ENCODE measurements around the gene RALGAPA1. TPM values are rescaled to one million over a fixed set of nuclear protein-coding genes. Genes with fewer than 3 reads are reported as not detected.
"Not testable (repeated sequence)": the region's sequence is repeated elsewhere in the genome, so short reads cannot be mapped to it uniquely, and the experiment has no call there.

Gene RALGAPA1
- total RNA-seq, 2 experiments from 2014 or later = 24.1 to 24.7 TPM

DNA sequence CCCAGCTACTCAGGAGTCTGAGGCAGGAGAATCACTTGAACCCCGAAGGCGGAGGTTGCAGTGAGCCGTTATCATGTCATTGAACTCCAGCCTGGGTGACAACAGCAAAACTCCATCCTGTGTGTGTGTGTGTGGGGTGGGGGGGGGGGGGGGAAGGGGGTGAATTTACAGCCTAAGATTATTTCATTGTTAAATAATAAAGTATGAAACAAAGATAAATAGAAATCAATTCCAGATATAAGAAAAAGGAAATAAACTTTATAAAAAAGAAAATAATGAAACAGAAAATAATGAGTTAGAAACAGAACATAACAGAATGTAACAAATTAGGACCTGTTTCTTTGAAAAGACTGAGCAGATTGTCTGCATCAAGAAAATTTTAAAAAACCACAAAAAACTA lies 191.6 kb downstream of the RALGAPA1 start:
- no peaks in the 10 kb centered on the region for H3K4me1 Mint-ChIP-seq
- no peak for DNase-seq
- H3K36me3 Mint-ChIP-seq = peaks cover 54% of the 10 kb centered on the region
- H3K9me3 Mint-ChIP-seq = peaks cover 13% of the 10 kb centered on the region
- H3K27me3 Mint-ChIP-seq = no peaks in the 10 kb centered on the region
- H3K4me3 Mint-ChIP-seq = no peak overlapping the region
- no peak overlapping the region for H3K27ac Mint-ChIP-seq

- Mint-ChIP-seq H3K9me3 (peaks cover 2% of the 10 kb centered on the region), H3K4me3 (no peak overlapping the region), H3K27me3 (no peaks in the 10 kb centered on the region), H3K4me1 (no peaks in the 10 kb centered on the region), H3K27ac (no peak overlapping the region), H3K36me3 (peaks cover 38% of the 10 kb centered on the region)
- DNase-seq = no peak
These were observed 201.7 kb downstream of the RALGAPA1 start for GRCh38 chr14:35607380-35607779.

DNA sequence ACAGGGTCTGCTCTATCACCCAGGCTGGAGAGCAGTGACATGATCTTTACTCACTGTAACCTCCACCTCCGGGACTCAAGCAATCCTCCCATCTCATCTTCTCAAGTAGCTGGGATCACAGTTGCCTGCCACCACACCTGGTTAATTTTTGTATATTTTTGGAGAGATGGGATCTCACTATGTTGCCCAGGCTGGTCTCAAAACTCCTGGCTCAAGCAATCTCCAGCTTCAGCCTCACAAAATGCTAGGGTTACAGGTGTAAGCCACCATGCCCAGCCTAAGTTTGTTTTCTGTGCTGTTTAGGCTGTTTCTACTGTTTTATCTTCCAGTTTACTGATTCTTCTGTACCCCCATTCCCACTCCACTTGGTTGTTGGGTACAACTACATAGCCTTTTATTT lies 208.8 kb downstream of the RALGAPA1 start:
- no peak overlapping the region for H3K27ac Mint-ChIP-seq
- no peak overlapping the region for H3K4me3 Mint-ChIP-seq
- no peaks in the 10 kb centered on the region for H3K27me3 Mint-ChIP-seq
- H3K4me1 Mint-ChIP-seq = no peaks in the 10 kb centered on the region
- H3K9me3 Mint-ChIP-seq = peaks cover 4% of the 10 kb centered on the region
- no peak for DNase-seq
- H3K36me3 Mint-ChIP-seq = peaks cover 54% of the 10 kb centered on the region

- Mint-ChIP-seq H3K4me1 (no peaks in the 10 kb centered on the region), H3K4me3 (no peak overlapping the region), H3K36me3 (peaks cover 58% of the 10 kb centered on the region)
These were observed 214.5 kb downstream of the RALGAPA1 start for GRCh38 chr14:35594616-35595015.

GRCh38 chr14:35587373-35587772 lies 221.7 kb downstream of the RALGAPA1 start:
- not testable (repeated sequence) for DNase-seq, H3K27ac Mint-ChIP-seq, H3K9me3 Mint-ChIP-seq, H3K4me3 Mint-ChIP-seq, H3K27me3 Mint-ChIP-seq, H3K4me1 Mint-ChIP-seq
- H3K36me3 Mint-ChIP-seq = peaks cover 69% of the 10 kb centered on the region

More at GRCh38 chr14:35594616-35595015, 214.5 kb downstream of the RALGAPA1 start:
- H3K27me3 Mint-ChIP-seq = no peaks in the 10 kb centered on the region
- no peak for DNase-seq
- H3K9me3 Mint-ChIP-seq = peaks cover 2% of the 10 kb centered on the region
- no peak overlapping the region for H3K27ac Mint-ChIP-seq

- no peaks in the 10 kb centered on the region for H3K9me3 Mint-ChIP-seq
- no peak overlapping the region for H3K4me3 Mint-ChIP-seq
- H3K27me3 Mint-ChIP-seq = no peaks in the 10 kb centered on the region
- H3K4me1 Mint-ChIP-seq = peaks cover 4% of the 10 kb centered on the region
- no peak overlapping the region for H3K27ac Mint-ChIP-seq
- no peak for DNase-seq
- peaks cover 9% of the 10 kb centered on the region for H3K36me3 Mint-ChIP-seq
These were observed 230.5 kb downstream of the RALGAPA1 start for GRCh38 chr14:35578639-35579038.

- Mint-ChIP-seq H3K27me3 (no peaks in the 10 kb centered on the region), H3K27ac (no peak overlapping the region), H3K4me3 (no peak overlapping the region), H3K36me3 (peaks cover 7% of the 10 kb centered on the region), H3K4me1 (peaks cover 4% of the 10 kb centered on the region), H3K9me3 (no peaks in the 10 kb centered on the region)
- no peak for DNase-seq
These were observed 231.0 kb downstream of the RALGAPA1 start for GRCh38 chr14:35578135-35578534.

DNA sequence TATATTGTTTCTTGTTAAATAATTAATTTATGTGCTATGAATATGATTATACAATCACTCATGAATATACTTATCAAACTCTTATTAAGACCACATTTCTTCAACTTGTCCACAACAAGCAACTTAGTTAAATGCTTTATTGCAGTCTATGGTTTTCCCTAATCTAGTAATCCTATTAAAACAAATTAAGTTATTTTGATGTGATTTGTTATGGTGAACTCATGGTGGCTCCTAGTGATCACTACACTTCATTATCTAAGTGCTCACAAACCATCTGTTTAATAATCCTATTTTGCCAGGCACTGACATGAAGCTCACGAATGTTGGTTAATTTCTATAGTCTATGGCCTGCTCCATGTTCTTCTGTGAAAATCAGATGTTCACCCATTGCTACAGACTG lies 232.2 kb downstream of the RALGAPA1 start:
- H3K27me3 Mint-ChIP-seq = no peaks in the 10 kb centered on the region
- no peak overlapping the region for H3K27ac Mint-ChIP-seq
- peaks cover 4% of the 10 kb centered on the region for H3K36me3 Mint-ChIP-seq
- no peak overlapping the region for H3K4me3 Mint-ChIP-seq
- DNase-seq = no peak
- H3K9me3 Mint-ChIP-seq = no peaks in the 10 kb centered on the region
- H3K4me1 Mint-ChIP-seq = peaks cover 4% of the 10 kb centered on the region

GRCh38 chr14:35576260-35576659 lies 232.8 kb downstream of the RALGAPA1 start:
- Mint-ChIP-seq H3K27me3 (no peaks in the 10 kb centered on the region), H3K9me3 (no peaks in the 10 kb centered on the region), H3K4me1 (peaks cover 4% of the 10 kb centered on the region), H3K27ac (no peak overlapping the region), H3K36me3 (peaks cover 4% of the 10 kb centered on the region), H3K4me3 (no peak overlapping the region)
- no peak for DNase-seq

- Mint-ChIP-seq H3K4me1 (no peaks in the 10 kb centered on the region), H3K9me3 (no peaks in the 10 kb centered on the region)
These were observed 235.2 kb downstream of the RALGAPA1 start for GRCh38 chr14:35573911-35574310.

GRCh38 chr14:35571598-35571997 lies 237.5 kb downstream of the RALGAPA1 start:
- H3K36me3 Mint-ChIP-seq = peaks cover 2% of the 10 kb centered on the region
- H3K27ac Mint-ChIP-seq = no peak overlapping the region
- no peak overlapping the region for H3K4me3 Mint-ChIP-seq
- no peak for DNase-seq
- H3K9me3 Mint-ChIP-seq = no peaks in the 10 kb centered on the region
- H3K4me1 Mint-ChIP-seq = no peaks in the 10 kb centered on the region
- H3K27me3 Mint-ChIP-seq = no peaks in the 10 kb centered on the region

More at GRCh38 chr14:35573911-35574310, 235.2 kb downstream of the RALGAPA1 start:
- DNase-seq = no peak
- Mint-ChIP-seq H3K36me3 (peaks cover under 1% of the 10 kb centered on the region), H3K27ac (no peak overlapping the region), H3K4me3 (no peak overlapping the region), H3K27me3 (no peaks in the 10 kb centered on the region)

DNA sequence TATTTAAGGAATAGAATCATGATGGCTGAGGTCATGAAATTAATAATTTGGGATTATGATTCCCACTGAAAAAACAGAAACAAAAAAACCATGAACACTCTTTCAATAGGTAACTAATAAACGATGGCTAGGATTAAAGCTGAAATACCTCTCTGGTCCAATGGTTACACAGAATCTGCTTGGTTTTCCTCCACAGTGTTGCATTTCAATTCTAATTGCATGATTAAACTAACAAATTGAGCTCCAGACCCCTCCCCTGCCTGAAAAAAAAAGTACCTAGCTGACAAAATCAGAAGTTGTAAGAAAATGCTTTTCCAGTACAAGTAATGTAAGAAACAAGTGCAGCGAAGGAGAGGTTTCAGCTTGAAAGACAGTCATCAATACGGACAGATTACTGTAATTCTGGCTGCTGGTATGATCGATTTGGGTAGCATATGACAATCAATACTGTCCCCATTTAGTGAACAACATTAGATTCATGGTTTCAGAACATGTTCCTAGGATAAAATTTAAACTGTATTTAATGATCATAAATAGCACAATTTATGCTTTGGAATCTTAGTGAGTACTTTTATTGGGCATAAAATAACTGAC lies 243.1 kb downstream of the RALGAPA1 start:
- H3K36me3 Mint-ChIP-seq = peaks cover 3% of the 10 kb centered on the region
- no peak overlapping the region for H3K27ac Mint-ChIP-seq
- H3K9me3 Mint-ChIP-seq = no peaks in the 10 kb centered on the region
- H3K27me3 Mint-ChIP-seq = no peaks in the 10 kb centered on the region
- no peak overlapping the region for H3K4me3 Mint-ChIP-seq
- no peaks in the 10 kb centered on the region for H3K4me1 Mint-ChIP-seq
- no peak for DNase-seq

- Mint-ChIP-seq H3K36me3 (peaks cover 2% of the 10 kb centered on the region), H3K9me3 (no peaks in the 10 kb centered on the region), H3K4me3 (no peak overlapping the region), H3K27me3 (no peaks in the 10 kb centered on the region), H3K4me1 (no peaks in the 10 kb centered on the region), H3K27ac (no peak overlapping the region)
- DNase-seq = no peak
These were observed 250.4 kb downstream of the RALGAPA1 start for GRCh38 chr14:35558680-35559079.

DNA sequence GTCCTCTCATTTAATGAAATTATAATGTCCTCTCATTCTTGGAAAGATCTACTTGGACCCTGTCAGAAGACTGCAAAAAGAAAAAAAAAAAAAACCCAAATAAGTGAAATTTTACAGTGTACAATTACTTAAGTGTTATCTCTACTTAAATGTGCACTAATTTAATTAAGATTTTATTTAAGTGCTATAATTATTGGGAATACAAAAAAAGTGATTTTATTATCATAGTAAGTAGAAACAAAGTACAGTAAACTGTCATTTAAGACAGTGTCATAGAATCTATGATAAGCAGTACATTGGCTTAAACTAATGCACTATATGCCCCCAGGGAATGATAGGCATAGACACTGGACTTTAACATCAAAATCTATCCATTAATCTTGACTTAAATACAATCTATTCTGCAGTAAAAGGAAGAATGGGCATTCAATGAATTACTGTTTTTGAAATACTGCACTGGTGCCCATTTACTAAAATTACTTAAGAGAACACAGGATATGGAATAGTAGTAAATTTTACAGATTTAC lies 251.8 kb downstream of the RALGAPA1 start:
- no peaks in the 10 kb centered on the region for H3K9me3 Mint-ChIP-seq
- H3K27me3 Mint-ChIP-seq = no peaks in the 10 kb centered on the region
- no peak for DNase-seq
- no peaks in the 10 kb centered on the region for H3K36me3 Mint-ChIP-seq
- H3K4me3 Mint-ChIP-seq = no peak overlapping the region
- no peak overlapping the region for H3K27ac Mint-ChIP-seq
- H3K4me1 Mint-ChIP-seq = no peaks in the 10 kb centered on the region

DNA sequence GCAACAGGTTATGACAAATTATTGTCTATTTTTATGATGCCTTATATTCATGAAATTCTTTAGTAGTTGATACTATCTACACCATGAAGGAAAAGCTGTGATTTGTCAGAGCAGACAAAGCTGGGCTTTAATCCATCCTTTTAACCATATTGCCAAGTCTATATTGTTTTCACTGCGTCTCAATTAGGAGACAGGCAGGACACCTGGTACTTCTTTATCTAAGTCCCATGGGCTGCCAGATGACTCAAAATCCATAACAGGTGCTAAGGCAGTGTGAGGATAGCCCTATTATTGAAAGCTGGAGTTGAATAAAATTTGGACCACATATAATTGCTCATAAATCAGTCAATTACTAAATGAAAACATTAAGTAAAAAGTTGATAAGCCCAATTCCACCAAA lies 252.5 kb downstream of the RALGAPA1 start:
- Mint-ChIP-seq H3K27me3 (no peaks in the 10 kb centered on the region), H3K4me1 (no peaks in the 10 kb centered on the region), H3K9me3 (no peaks in the 10 kb centered on the region), H3K4me3 (no peak overlapping the region), H3K36me3 (no peaks in the 10 kb centered on the region), H3K27ac (no peak overlapping the region)
- no peak for DNase-seq

DNA sequence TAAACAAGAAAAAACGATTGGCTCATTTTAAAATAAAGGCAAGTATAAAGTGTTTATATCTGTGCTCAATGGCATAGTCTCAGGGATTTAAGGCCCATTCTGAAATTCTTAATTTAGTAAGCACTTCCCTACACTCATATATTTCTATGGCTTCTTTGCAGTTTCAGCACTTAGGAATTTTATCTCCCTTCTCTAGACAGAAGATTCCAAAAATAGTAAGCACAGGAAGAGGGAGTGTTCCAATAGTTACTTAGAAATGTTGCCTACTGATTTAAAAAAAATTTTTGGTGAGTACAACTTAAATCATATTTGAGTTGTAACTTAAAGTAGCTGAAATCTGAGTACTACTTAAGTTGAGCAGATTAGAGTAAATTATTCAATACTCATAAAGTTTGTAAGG lies 255.3 kb downstream of the RALGAPA1 start:
- DNase-seq = no peak
- no peak overlapping the region for H3K27ac Mint-ChIP-seq
- no peak overlapping the region for H3K4me3 Mint-ChIP-seq
- H3K27me3 Mint-ChIP-seq = no peaks in the 10 kb centered on the region
- H3K9me3 Mint-ChIP-seq = no peaks in the 10 kb centered on the region
- no peaks in the 10 kb centered on the region for H3K36me3 Mint-ChIP-seq
- no peaks in the 10 kb centered on the region for H3K4me1 Mint-ChIP-seq
